ENCODE measurements around the gene NOP56. TPM values are rescaled to one million over a fixed set of nuclear protein-coding genes. Genes with fewer than 3 reads are reported as not detected.

NOP56 gene
- 209 TPM for polyA plus RNA-seq (2013, experiment 1 of 2; ENCODE audit: insufficient read length)
- polyA plus RNA-seq (2013, experiment 2 of 2; ENCODE audit: insufficient read length) = 93.6 TPM

- DNase-seq = peak; percentile 90
These were observed at the start of gene NOP56 for GRCh38 chr20:2651772-2652723. Gene NOP56, plus strand, starts transcription at chr20:2652632. Its CDS starts 29 bp downstream, at chr20:2652661.

- no peak for DNase-seq
These were observed 49.7 kb upstream of the NOP56 start for GRCh38 chr20:2602746-2603145.

DNA sequence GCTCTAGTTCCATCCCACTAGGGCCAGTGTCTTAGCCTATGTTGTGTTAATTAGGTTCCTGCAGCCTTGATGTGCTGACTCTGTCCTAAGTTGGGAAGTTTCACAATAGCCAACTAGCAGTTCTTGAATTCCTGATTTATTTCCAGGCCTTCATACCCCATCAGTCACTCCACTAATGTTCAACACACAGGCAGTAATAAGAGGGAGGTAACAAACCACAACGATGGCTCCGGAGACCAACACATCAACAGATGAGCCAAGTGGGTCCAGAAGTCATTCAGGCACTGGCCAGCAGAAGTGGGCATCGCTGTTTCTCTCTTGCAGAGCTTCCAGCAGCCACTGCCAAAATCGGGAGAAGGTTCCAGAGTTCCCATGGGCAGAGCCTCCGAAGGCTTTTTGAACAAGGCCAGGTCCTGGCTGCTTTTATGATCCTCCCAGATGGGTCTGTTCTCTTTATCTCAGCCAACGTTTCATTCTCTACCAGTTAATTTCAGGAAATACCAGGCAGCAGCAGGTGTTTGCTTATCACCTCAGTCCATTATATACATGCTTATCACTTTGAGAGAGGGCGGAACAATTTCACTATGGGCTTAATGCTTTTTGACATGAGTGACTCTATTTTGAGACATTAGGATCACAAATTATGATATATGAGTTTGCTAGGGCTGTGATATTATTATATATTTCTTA is 48.5 kb upstream of the NOP56 start:
- DNase-seq = no peak

- DNase-seq = no peak
These were observed 48.0 kb upstream of the NOP56 start for GRCh38 chr20:2604506-2604835.

DNA sequence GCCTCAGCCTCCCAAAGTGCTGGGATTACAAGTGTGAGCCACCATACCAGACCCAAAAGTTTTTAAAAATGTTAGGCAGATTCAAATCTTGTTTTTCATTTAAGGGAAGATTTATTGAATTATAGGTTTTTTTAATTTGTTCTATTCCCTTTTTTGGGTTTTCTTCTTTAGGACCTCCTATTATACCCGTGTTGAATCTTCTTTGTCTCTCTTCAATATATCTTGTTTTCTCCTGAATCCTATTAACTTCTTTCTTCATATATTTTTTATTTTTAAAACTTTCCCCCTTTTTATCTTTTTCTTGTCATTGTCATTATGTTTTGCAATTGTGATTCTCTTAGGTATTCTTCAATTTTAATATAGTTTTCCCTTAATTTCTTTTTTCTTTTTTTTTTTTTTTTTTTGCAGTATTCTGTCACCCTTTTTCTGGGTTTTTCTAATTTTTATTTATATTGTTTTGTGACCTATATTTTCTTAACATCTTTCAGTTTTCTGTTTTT is 45.9 kb upstream of the NOP56 start:
- no peak for DNase-seq

DNA sequence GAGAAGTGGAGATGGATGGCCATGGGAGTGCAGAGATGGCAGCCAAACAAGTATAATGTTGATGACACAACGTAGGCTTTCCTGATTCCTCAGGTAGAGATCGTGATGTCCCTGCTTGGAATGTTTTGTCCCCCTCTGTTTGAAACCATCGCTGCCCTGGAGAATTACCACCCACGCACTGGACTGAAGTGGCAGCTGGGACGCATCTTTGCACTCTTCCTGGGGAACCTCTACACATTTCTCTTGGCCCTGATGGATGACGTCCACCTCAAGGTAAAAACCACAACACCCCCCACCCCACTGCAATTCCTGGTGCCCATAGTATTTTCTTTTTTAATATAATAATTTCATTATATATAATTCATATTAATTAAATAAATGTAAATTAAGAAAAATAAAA is 42.1 kb upstream of the NOP56 start:
- no peak for DNase-seq

DNA sequence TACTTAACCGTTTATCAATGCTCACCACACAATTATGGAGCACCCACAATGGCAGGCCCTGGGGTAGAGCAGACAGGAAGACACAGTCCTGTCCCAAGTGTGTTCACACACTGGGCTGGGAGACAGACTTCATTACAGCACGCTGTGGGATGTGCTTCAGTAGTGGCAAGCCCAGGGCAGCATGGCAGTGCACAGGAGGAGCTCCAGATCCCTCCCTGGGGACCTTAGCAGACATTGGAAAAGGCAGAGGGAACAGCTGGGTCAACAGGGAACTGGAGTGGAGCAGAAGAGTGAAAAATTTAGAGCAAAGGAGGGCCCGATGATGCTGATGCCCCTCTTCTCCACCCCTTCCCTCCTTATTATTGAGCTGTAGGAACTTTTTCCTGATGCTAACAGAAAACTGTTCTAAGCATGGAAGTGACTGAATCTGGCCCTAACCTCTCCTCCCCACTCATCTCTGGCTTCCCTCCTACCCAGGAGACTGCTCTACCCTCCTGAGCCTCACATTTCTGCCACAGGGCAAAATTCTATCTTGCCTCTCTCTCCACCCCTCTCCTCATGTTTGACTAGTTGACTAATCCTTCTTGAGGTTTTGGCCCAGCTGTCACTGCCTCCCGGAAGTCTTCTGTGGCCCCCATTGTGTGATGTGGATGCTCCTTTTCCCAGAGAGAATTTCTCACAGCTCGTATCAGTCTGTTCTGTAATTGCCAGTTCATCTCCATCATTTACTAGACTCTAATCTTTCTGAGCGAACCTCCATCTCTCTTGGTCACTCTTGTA is 41.3 kb upstream of the NOP56 start:
- DNase-seq = no peak

DNA sequence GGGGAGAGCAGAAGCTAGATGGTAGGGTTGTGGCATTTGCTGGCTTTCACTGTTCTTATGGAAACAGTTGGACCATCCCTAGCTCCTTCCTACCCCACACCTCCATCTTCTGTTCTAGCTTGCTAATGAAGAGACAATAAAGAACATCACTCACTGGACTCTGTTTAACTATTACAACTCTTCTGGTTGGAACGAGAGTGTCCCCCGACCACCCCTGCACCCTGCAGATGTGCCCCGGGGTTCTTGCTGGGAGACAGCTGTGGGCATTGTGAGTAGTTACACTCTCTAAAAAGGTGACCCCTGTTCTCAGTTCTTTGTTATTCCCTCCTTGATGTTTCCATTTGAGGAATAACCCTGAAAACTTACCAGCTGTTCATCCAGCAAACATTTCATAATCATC is 40.4 kb upstream of the NOP56 start:
- no peak for DNase-seq

- no peak for DNase-seq
These were observed 35.8 kb upstream of the NOP56 start for GRCh38 chr20:2616634-2617033.

DNA sequence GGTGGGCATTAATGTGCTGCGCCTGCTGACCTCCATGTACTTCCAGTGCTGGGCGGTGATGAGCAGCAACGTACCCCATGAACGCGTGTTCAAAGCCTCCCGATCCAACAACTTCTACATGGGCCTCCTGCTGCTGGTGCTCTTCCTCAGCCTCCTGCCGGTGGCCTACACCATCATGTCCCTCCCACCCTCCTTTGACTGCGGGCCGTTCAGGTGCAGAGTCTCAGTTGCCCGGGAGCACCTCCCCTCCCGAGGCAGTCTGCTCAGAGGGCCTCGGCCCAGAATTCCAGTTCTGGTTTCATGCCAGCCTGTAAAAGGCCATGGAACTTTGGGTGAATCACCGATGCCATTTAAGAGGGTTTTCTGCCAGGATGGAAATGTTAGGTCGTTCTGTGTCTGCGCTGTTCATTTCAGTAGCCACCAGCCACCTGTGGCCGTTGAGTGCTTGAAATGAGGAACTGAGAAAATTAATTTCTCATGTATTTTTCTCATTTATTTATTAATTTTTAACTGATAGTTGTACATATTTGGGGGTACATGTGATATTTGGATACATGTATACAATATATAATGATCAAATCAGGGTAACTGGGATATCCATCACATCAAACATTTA is 35.2 kb upstream of the NOP56 start:
- DNase-seq = no peak

DNA sequence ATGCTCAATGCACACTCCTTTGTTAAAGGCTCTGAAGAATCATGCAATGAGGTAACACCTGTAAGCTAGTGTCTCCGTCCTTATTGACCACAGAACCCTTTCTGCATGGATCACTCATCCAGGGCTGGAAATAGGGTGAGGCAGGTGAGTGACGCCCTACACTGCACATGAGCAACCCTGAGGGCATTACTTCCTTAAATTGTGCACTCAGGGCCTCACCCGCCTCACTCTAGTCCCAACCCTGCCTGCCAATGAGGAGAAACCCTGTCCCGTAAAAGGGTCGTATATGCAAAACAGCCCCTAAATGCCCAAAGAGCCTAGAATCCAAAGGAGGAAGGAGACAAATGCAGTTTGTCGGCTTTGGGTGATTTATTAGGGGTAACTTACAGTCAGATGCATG is 33.6 kb upstream of the NOP56 start:
- DNase-seq = no peak

- DNase-seq = no peak
These were observed 33.1 kb upstream of the NOP56 start for GRCh38 chr20:2619337-2619736.

- DNase-seq = peak; percentile 38
These were observed 32.4 kb upstream of the NOP56 start for GRCh38 chr20:2619961-2620595.

DNA sequence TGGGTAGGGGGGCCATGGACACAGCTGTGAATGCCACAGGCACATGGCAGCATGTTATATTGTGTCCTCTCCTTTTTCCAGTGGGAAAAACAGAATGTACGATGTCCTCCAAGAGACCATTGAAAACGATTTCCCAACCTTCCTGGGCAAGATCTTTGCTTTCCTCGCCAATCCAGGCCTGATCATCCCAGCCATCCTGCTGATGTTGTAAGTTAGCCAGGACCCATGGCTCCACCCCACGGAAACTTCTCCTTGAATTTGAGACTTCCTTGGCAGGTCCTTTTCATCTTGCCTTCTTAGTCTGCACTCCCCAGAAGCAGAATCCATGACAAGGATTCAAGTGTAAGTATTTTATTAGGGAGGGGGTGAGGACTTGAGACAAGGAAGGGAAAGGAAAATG is 28.2 kb upstream of the NOP56 start:
- no peak for DNase-seq

DNA sequence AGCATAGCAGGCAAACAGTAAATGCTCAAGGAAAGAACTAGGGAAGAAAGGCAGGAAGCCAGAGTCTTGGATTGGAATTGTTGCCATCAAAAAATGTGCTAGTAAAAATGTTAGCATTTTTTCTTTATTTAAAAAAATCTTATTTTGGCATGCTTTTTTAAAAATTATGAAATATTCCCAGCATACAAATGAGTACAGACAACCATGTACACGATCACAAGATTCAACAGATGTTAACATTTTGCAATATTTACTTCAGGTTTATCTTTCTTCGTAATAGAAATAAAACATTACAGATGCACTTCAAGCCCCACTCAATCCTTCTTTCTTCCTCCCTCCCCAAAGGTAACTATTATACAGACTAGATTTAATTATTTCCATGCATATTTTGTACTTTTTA is 27.4 kb upstream of the NOP56 start:
- no peak for DNase-seq

GRCh38 chr20:2626853-2627541 is 25.4 kb upstream of the NOP56 start:
- peak; percentile 76 for DNase-seq

GRCh38 chr20:2631228-2631627 is 21.2 kb upstream of the NOP56 start:
- no peak for DNase-seq

GRCh38 chr20:2633381-2633780 is 19.1 kb upstream of the NOP56 start:
- DNase-seq = no peak

DNA sequence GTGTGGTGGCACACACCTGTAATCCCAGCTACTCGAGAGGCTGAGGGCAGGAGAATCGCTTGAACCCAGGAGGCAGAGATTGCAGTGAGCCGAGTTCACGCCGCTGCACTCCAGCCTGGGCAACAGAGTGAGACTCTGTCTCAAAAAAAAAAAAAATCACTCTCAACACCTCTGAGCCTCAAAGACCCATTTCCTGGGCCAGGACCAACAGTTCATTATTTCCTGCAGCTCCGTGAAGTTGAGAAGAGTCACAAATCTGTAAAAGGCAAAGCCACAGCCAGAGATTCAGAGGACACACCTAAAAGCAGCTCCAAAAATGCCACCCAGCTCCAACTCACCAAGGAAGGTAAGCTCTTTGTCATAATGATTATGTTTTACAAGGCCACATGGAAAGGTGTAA is 15.2 kb upstream of the NOP56 start:
- no peak for DNase-seq

- DNase-seq = no peak
These were observed 12.2 kb upstream of the NOP56 start for GRCh38 chr20:2640260-2640659.

- no peak for DNase-seq
These were observed 11.5 kb upstream of the NOP56 start for GRCh38 chr20:2640899-2641298.
